Stimulated activated CD4-positive, alpha-beta T cell treated with anti-CD3 and anti-CD28 coated beads, Interleukin-2, amount 100 ng/mL, for 24 hours (primary cell): Measurements from ENCODE around the gene SLC2A9.
"Not testable (repeated sequence)": the region's sequence is repeated elsewhere in the genome, so short reads cannot be mapped to it uniquely, and the experiment has no call there.

Source experiments
- DNase-seq, 2 donors: peaks; one replicate each; pipeline ENCODE4 v3.0.0-alpha.2; 2020

SLC2A9 gene

GRCh38 chr4:9923195-9923812, 98.0 kb downstream of the SLC2A9 start:
- no peak for DNase-seq

- DNase-seq, result no peak
Measured at GRCh38 chr4:9921326-9921725, 100.0 kb downstream of the SLC2A9 start.

- no peak for DNase-seq
Measured at GRCh38 chr4:9920029-9920428, 101.3 kb downstream of the SLC2A9 start.

GRCh38 chr4:9919047-9919446, 102.2 kb downstream of the SLC2A9 start:
- no peak for DNase-seq

GRCh38 chr4:9918484-9918883, 102.8 kb downstream of the SLC2A9 start:
- DNase-seq, result no peak

- no peak for DNase-seq
Measured at GRCh38 chr4:9916937-9917336, 104.4 kb downstream of the SLC2A9 start.

GRCh38 chr4:9916346-9916745, 105.0 kb downstream of the SLC2A9 start:
- DNase-seq, result no peak

GRCh38 chr4:9913846-9914245, 107.5 kb downstream of the SLC2A9 start:
- DNase-seq, result no peak

GRCh38 chr4:9906996-9907395, 114.3 kb downstream of the SLC2A9 start:
- DNase-seq, result no peak

GRCh38 chr4:9904976-9905587, 116.2 kb downstream of the SLC2A9 start:
- DNase-seq, result no peak

- DNase-seq, result no peak
Measured at GRCh38 chr4:9903317-9903716, 118.0 kb downstream of the SLC2A9 start.

GRCh38 chr4:9901257-9901656, 120.0 kb downstream of the SLC2A9 start:
- DNase-seq, result no peak

- not testable (repeated sequence) for DNase-seq
Measured at GRCh38 chr4:9900633-9901032, 120.7 kb downstream of the SLC2A9 start.

GRCh38 chr4:9899306-9900055, 121.8 kb downstream of the SLC2A9 start:
- no peak for DNase-seq

GRCh38 chr4:9898596-9899305, 122.5 kb downstream of the SLC2A9 start:
- no peak for DNase-seq

GRCh38 chr4:9895333-9895705, 126.0 kb downstream of the SLC2A9 start:
- no peak for DNase-seq

GRCh38 chr4:9894644-9895332, 126.5 kb downstream of the SLC2A9 start:
- no peak for DNase-seq

- DNase-seq, result no peak
Measured at GRCh38 chr4:9893329-9894108, 127.8 kb downstream of the SLC2A9 start.

GRCh38 chr4:9891740-9892139, 129.6 kb downstream of the SLC2A9 start:
- no peak for DNase-seq

- DNase-seq, result no peak
Measured at GRCh38 chr4:9891056-9891455, 130.2 kb downstream of the SLC2A9 start.

GRCh38 chr4:9889306-9889705, 132.0 kb downstream of the SLC2A9 start:
- no peak for DNase-seq

GRCh38 chr4:9885958-9886357, 135.3 kb downstream of the SLC2A9 start:
- no peak for DNase-seq
